Right cardiac atrium (tissue), 5 donors: ENCODE measurements around the gene ACOT2. TPM values are rescaled to one million over a fixed set of nuclear protein-coding genes. Genes with fewer than 3 reads are reported as not detected.
"Not testable (repeated sequence)": the region's sequence is repeated elsewhere in the genome, so short reads cannot be mapped to it uniquely, and the experiment has no call there.

Experiments
- ATAC-seq, 2 donors: fragments of 200-7000 bp; cut with Tn5 transposase; one replicate each; pipeline versions ENCODE4 v1.8.0 to v1.9.1; 2020; ENCODE audit warnings: moderate library complexity in 2 of 2, mild to moderate bottlenecking in 1 of 2
- DNase-seq, 3 donors: peaks; one replicate each; pipeline ENCODE4 v3.0.0-alpha.2; 2020
- H3K27ac ChIP-seq: one replicate; pipeline ENCODE4 v1.5.1; 2013; ENCODE audit warnings: mild to moderate bottlenecking, low read length, control low read depth, moderate library complexity
- H3K27me3 ChIP-seq: one replicate; pipeline ENCODE4 v1.6.1; 2013; ENCODE audit not compliant: control insufficient read depth, insufficient read depth
- H3K4me1 ChIP-seq: one replicate; pipeline ENCODE4 v1.6.1; 2013; ENCODE audit warnings: low read length; ENCODE audit not compliant: control insufficient read depth, insufficient read depth
- H3K4me3 ChIP-seq: one replicate; pipeline ENCODE4 v1.5.1; 2013; ENCODE audit warnings: low read length, control low read depth
- H3K9me3 ChIP-seq: one replicate; pipeline ENCODE4 v1.6.1; 2013; ENCODE audit warnings: low read length; ENCODE audit not compliant: control insufficient read depth
- WGBS: extraction: QIAGEN DNeasy Blood & Tissue Kit; methylation state at CpG from one replicate; pipeline ENCODE4 v1.1.7; 2013; 5-methylcytosine and 5-hydroxymethylcytosine counted together
- intact Hi-C, 4 donors: fragments of 100-400 bp; cut with DNase I; formaldehyde crosslinking; loops; one replicate each; pipeline versions ENCODE4 v1.11.0 to v1.14.0; 2022 to 2023
- polyA plus RNA-seq: library from polyadenylated mRNA; stranded (reverse); fragments of 200-250 nt; gene quantifications from one replicate; pipeline ENCODE4 v1.2.3, GENCODE V29; 2013
- total RNA-seq, 4 donors: library from RNA; stranded (reverse); fragmentation: NEBNext Ultra II Directional; extraction: Animal tissue kit (Norgen Biotek cat#: 25700); gene quantifications; one replicate each; pipeline ENCODE4 v1.2.1, GENCODE V29; 2021
- donor health status: healthy with polysubstance abuse.
- donor health status: DM: no; HTN: yes; CAD: no.
- donor health status: DM: no; HTN: no; CAD: no.
- donor health status: DM: no; HTN: yes; CAD: no; lungs with severe emphysema.
- donor health status: DM: yes; HTN: yes; CAD: no.

ACOT2 gene
- total and polyA plus RNA-seq, 5 donors = 100 to 141 (median 103) TPM

GRCh38 chr14:73545353-73545752 lies 23.7 kb upstream of the ACOT2 start:
- ATAC-seq = peak; percentile 74 to 79
- 92% methylated on average over 1 of the region's 1 CpG for WGBS

GRCh38 chr14:73549097-73549496 lies 19.9 kb upstream of the ACOT2 start:
- H3K27me3 ChIP-seq, H3K27ac ChIP-seq, H3K4me3 ChIP-seq, H3K9me3 ChIP-seq, intact Hi-C loops, DNase-seq, H3K4me1 ChIP-seq, ATAC-seq: not testable (repeated sequence)
- WGBS = 84% methylated on average over 3 of the region's 3 CpGs

More at GRCh38 chr14:73545353-73545752, 23.7 kb upstream of the ACOT2 start:
- H3K9me3 ChIP-seq, DNase-seq, H3K27ac ChIP-seq, H3K4me3 ChIP-seq, H3K27me3 ChIP-seq, intact Hi-C loops, H3K4me1 ChIP-seq: not testable (repeated sequence)

- DNase-seq, H3K4me1 ChIP-seq, H3K27me3 ChIP-seq, H3K4me3 ChIP-seq, ATAC-seq, H3K27ac ChIP-seq, H3K9me3 ChIP-seq, intact Hi-C loops: not testable (repeated sequence)
- 98% methylated on average over 5 of the region's 6 CpGs for WGBS
Measured at GRCh38 chr14:73549889-73550524, 19.0 kb upstream of the ACOT2 start.

GRCh38 chr14:73553845-73554244 lies 15.2 kb upstream of the ACOT2 start:
- Histone ChIP-seq H3K4me1 (no peaks in the 10 kb centered on the region), H3K4me3 (no peak overlapping the region), H3K27me3 (no peaks in the 10 kb centered on the region), H3K27ac (no peak overlapping the region), H3K9me3 (no peaks in the 10 kb centered on the region)
- ATAC-seq (no peak), DNase-seq (no peak)
- WGBS = 97% methylated on average over 4 of the region's 4 CpGs
- intact Hi-C loops = no loop called here

- WGBS = 32% methylated on average over 2 of the region's 2 CpGs
- H3K4me1 ChIP-seq, ATAC-seq, H3K4me3 ChIP-seq, DNase-seq, intact Hi-C loops, H3K9me3 ChIP-seq, H3K27me3 ChIP-seq, H3K27ac ChIP-seq: not testable (repeated sequence)
Measured at GRCh38 chr14:73557201-73557600, 11.8 kb upstream of the ACOT2 start.

- H3K9me3 ChIP-seq, ATAC-seq, intact Hi-C loops, H3K4me1 ChIP-seq, H3K27ac ChIP-seq, H3K4me3 ChIP-seq, H3K27me3 ChIP-seq, DNase-seq: not testable (repeated sequence)
- WGBS = 100% methylated on average over 2 of the region's 2 CpGs
Measured at GRCh38 chr14:73558238-73558637, 10.8 kb upstream of the ACOT2 start.

- DNase-seq, intact Hi-C loops, ATAC-seq, H3K27me3 ChIP-seq, H3K4me3 ChIP-seq, H3K27ac ChIP-seq, H3K4me1 ChIP-seq, H3K9me3 ChIP-seq: not testable (repeated sequence)
- 91% methylated on average over 7 of the region's 7 CpGs for whole genome bisulfite sequencing
Measured at GRCh38 chr14:73562256-73562655, 6.8 kb upstream of the ACOT2 start.

GRCh38 chr14:73562696-73563095 lies 6.3 kb upstream of the ACOT2 start:
- H3K4me3 ChIP-seq, H3K27ac ChIP-seq, H3K4me1 ChIP-seq, DNase-seq, intact Hi-C loops, H3K27me3 ChIP-seq, H3K9me3 ChIP-seq, ATAC-seq: not testable (repeated sequence)
- 92% methylated on average over 6 of the region's 6 CpGs for WGBS

GRCh38 chr14:73566431-73566830 lies 2.6 kb upstream of the ACOT2 start:
- H3K4me1 ChIP-seq, H3K27ac ChIP-seq, intact Hi-C loops, ATAC-seq, H3K27me3 ChIP-seq, H3K4me3 ChIP-seq, H3K9me3 ChIP-seq: not testable (repeated sequence)
- 95% methylated on average over 18 of the region's 18 CpGs for WGBS
- peak in 1 of 3 donors; percentile 50 for DNase-seq

- intact Hi-C loops, H3K9me3 ChIP-seq, DNase-seq, H3K27ac ChIP-seq, H3K27me3 ChIP-seq, H3K4me3 ChIP-seq, ATAC-seq, H3K4me1 ChIP-seq: not testable (repeated sequence)
- WGBS = 97% methylated on average over 6 of the region's 6 CpGs
Measured at GRCh38 chr14:73566935-73567334, 2.1 kb upstream of the ACOT2 start.

GRCh38 chr14:73567358-73567757 lies 1.7 kb upstream of the ACOT2 start:
- no peaks in the 10 kb centered on the region for H3K27me3 ChIP-seq
- no peak overlapping the region for H3K4me3 ChIP-seq
- no peaks in the 10 kb centered on the region for H3K4me1 ChIP-seq
- 97% methylated on average over 7 of the region's 7 CpGs for WGBS
- intact Hi-C loops = no loop called here
- no peaks in the 10 kb centered on the region for H3K9me3 ChIP-seq
- DNase-seq (no peak), ATAC-seq (no peak)
- no peak overlapping the region for H3K27ac ChIP-seq
